HG02642 (cell line): Measurements from ENCODE around the gene TMPRSS5.
"Not testable (repeated sequence)": the region's sequence is repeated elsewhere in the genome, so short reads cannot be mapped to it uniquely, and the experiment has no call there.

Experiments
- ATAC-seq: cut with Tn5 transposase; IDR thresholded peaks from one replicate; pipeline ENCODE4 v1.9.1; 2021; ENCODE audit warnings: mild to moderate bottlenecking; ENCODE audit not compliant: unreplicated experiment, poor library complexity

TMPRSS5 gene

GRCh38 chr11:113705871-113706655, at the start of gene TMPRSS5:
Gene TMPRSS5, minus strand, starts transcription at chr11:113706308. Its CDS starts 84 bp downstream, at chr11:113706224.
- ATAC-seq: no peak

GRCh38 chr11:113752932-113753331, 46.8 kb upstream of the TMPRSS5 start:
- ATAC-seq: no peak

- ATAC-seq: no peak
These were observed 30.2 kb upstream of the TMPRSS5 start for GRCh38 chr11:113736323-113736722.

GRCh38 chr11:113732092-113732491, 26.0 kb upstream of the TMPRSS5 start:
- no peak for ATAC-seq

- no peak for ATAC-seq
These were observed 25.0 kb upstream of the TMPRSS5 start for GRCh38 chr11:113730887-113731726.

GRCh38 chr11:113729456-113729855, 23.3 kb upstream of the TMPRSS5 start:
- no peak for ATAC-seq

- no peak for ATAC-seq
These were observed 22.7 kb upstream of the TMPRSS5 start for GRCh38 chr11:113728814-113729213.

- no peak for ATAC-seq
These were observed 19.8 kb upstream of the TMPRSS5 start for GRCh38 chr11:113725913-113726312.

- no peak for ATAC-seq
These were observed 19.3 kb upstream of the TMPRSS5 start for GRCh38 chr11:113725407-113725806.

- no peak for ATAC-seq
These were observed 18.7 kb upstream of the TMPRSS5 start for GRCh38 chr11:113724778-113725177.

GRCh38 chr11:113723787-113724186, 17.7 kb upstream of the TMPRSS5 start:
- ATAC-seq: no peak

GRCh38 chr11:113722934-113723333, 16.8 kb upstream of the TMPRSS5 start:
- ATAC-seq: no peak

- no peak for ATAC-seq
These were observed 16.1 kb upstream of the TMPRSS5 start for GRCh38 chr11:113722221-113722620.

GRCh38 chr11:113721462-113722066, 15.5 kb upstream of the TMPRSS5 start:
- no peak for ATAC-seq

GRCh38 chr11:113720478-113720877, 14.4 kb upstream of the TMPRSS5 start:
- not testable (repeated sequence) for ATAC-seq

GRCh38 chr11:113715882-113716625, 9.9 kb upstream of the TMPRSS5 start:
- ATAC-seq: no peak

GRCh38 chr11:113715273-113715672, 9.2 kb upstream of the TMPRSS5 start:
- ATAC-seq: no peak

GRCh38 chr11:113710989-113711388, 4.9 kb upstream of the TMPRSS5 start:
- no peak for ATAC-seq

- ATAC-seq: not testable (repeated sequence)
These were observed 2.6 kb downstream of the TMPRSS5 start for GRCh38 chr11:113703551-113703950.

GRCh38 chr11:113701491-113701890, 4.6 kb downstream of the TMPRSS5 start:
- no peak for ATAC-seq
